ENCODE data around the gene CRABP2. TPM values are rescaled to one million over a fixed set of nuclear protein-coding genes. Genes with fewer than 3 reads are reported as not detected.

Gene CRABP2
- total and polyA plus RNA-seq, 2 of the 4 experiments (the other 2 are of a cell fraction): 6.3 to 15.7 TPM

DNA sequence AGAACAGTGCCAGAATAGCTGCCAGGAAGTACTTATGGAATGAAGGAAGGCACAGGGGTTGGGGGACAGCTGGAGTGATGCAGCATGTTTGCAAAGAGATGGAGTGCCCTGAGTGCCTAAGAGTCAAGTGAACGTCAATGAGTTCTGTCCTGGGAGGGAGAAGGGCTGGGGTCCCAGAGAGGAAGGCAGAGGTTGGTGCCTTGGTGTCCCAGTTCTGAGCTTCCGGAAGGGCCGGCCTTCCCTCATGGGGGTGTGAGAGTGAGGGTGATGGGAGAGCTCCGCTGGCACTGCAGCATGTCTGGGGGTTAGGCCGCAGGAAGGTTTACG is 45.8 kb downstream of the CRABP2 start:
- Histone ChIP-seq H4K91ac (ENCODE audit: insufficient read depth, low read depth, low read length) (no peak overlapping the region), H3K79me1 (ENCODE audit: low read depth in 1 of 2, low read length in 2 of 2) (peaks cover 0 to 24% of the 10 kb centered on the region in 2 experiments; a peak in 2 of 4 replicates), H2BK120ac (ENCODE audit: low read depth, low read length) (peak overlapping the region; percentile 38; the same call in 1 of the 2 replicates), H3K56ac (ENCODE audit: extremely low read depth, insufficient read depth, low read length) (no peak overlapping the region), H3K23ac (ENCODE audit: low read depth, low read length) (0 out of 2 replicates have a peak overlapping the region, but pooled peaks have one; percentile 35), H3K4ac (ENCODE audit: low read depth, low read length) (peak overlapping the region; percentile 67), H2AFZ (replicated peaks; ENCODE audit: low read length, poor library complexity) (peak overlapping the region; percentile 90), H3K36me3 (ENCODE audit: control insufficient read depth, insufficient read depth, low read length) (no peaks in the 10 kb centered on the region), H2AK5ac (ENCODE audit: low read depth, low read length) (peak overlapping the region; percentile 78), H2BK20ac (ENCODE audit: low read depth, low read length) (no peak overlapping the region), H3K4me3 (ENCODE audit: insufficient read depth, low read depth, low read length) (no peak overlapping the region), H3K27me3 (ENCODE audit: control insufficient read depth, insufficient read depth, low read length) (peaks cover 25% of the 10 kb centered on the region), H2BK5ac (ENCODE audit: low read depth, low read length, poor library complexity, severe bottlenecking) (peak overlapping the region; percentile 28), H2AK9ac (replicated peaks; ENCODE audit: low read depth, low read length, poor library complexity) (peak overlapping the region; percentile 94), H3K14ac (replicated peaks; ENCODE audit: low read depth, low read length) (peak overlapping the region; percentile 69; the same call in 1 of the 2 replicates), H4K20me1 (ENCODE audit: insufficient read depth, low read length) (0 out of 2 replicates have a peak, but pooled peaks cover 6% of the 10 kb centered on the region), H3K18ac (ENCODE audit: low read depth, low read length) (no peak overlapping the region), H3K4me2 (ENCODE audit: low read depth, low read length) (peak overlapping the region; percentile 37), H3K9me1 (ENCODE audit: insufficient read depth, low read length) (peaks cover 20% of the 10 kb centered on the region), H4K8ac (ENCODE audit: low read depth in 2 of 2, low read length in 2 of 2) (peak overlapping the region in 1 of 2 experiments; percentile 72; a peak in 1 of 4 replicates), H3K27ac (ENCODE audit: insufficient read depth, low read length) (peak overlapping the region; percentile 13), H3K9me3 (ENCODE audit: control insufficient read depth, insufficient read depth, low read length) (no peaks in the 10 kb centered on the region), H2BK15ac (ENCODE audit: low read depth, low read length) (no peak overlapping the region), H3K9ac (ENCODE audit: low read depth, low read length) (peak overlapping the region; percentile 21; the same call in 1 of the 2 replicates), H3K4me1 (ENCODE audit: control insufficient read depth, insufficient read depth, low read length) (peaks cover 44% of the 10 kb centered on the region), H4K5ac (ENCODE audit: low read depth, low read length) (no peak overlapping the region; the same call in 1 of the 2 replicates)
- intact Hi-C loops (cut with micrococcal nuclease): no loop called here
- dilution Hi-C loops (cut with HindIII; ENCODE audit: low sequenced_read_pairs, unreplicated experiment): no loop called here
- ChIA-PET POLR2A (ENCODE audit: unreplicated experiment) (no interaction called here), CTCF (interaction anchor here (0.6 to 1.3 kb wide), 5 partner anchors 17 to 216 kb away, joined by 3 to 25 read pairs (median 4); partner anchors contain the start of genes BCAN and NES)
- DNase-seq (no peak), ATAC-seq (ENCODE audit: low read depth) (no peak)
- BruUV-seq (replicated peaks): no TSS peak
- WGBS, 2 experiments (ENCODE audit: extremely low coverage in 2 of 2, insufficient read length in 1 of 2): 0% methylated on average over 2 of the region's 6 CpGs; no CpG with 5 or more reads in 1 of the 2 experiments
- in situ Hi-C loops (cut with MboI; ENCODE audit: low sequenced_read_pairs): loop anchor here (5.0 kb wide), 1 partner anchor 37 kb away; no protein-coding TSS in a partner anchor
- TF ChIP-seq MXI1 (IDR thresholded peaks at IDR 0.05; ENCODE audit: borderline replicate concordance, low read depth, low read length): no peak
- TF ChIP-seq MAZ (IDR thresholded peaks at IDR 0.05; ENCODE audit: borderline replicate concordance, low read depth, low read length): no peak
- TF ChIP-seq NFE2L2 (IDR thresholded peaks at IDR 0.05; ENCODE audit: low read depth, low read length): no peak
- TF ChIP-seq CEBPB (IDR thresholded peaks at IDR 0.05; ENCODE audit: low read depth, low read length): no peak
- TF ChIP-seq RAD21 (IDR thresholded peaks at IDR 0.05; ENCODE audit: low read length): no peak
- TF ChIP-seq SMC3 (IDR thresholded peaks at IDR 0.05; ENCODE audit: low read depth, low read length): no peak
- TF ChIP-seq CHD1 (IDR thresholded peaks at IDR 0.05; ENCODE audit: low read depth, low read length): no peak
- TF ChIP-seq FOS (IDR thresholded peaks at IDR 0.05; ENCODE audit: low read depth, low read length): no peak
- TF ChIP-seq, protein P1, sequence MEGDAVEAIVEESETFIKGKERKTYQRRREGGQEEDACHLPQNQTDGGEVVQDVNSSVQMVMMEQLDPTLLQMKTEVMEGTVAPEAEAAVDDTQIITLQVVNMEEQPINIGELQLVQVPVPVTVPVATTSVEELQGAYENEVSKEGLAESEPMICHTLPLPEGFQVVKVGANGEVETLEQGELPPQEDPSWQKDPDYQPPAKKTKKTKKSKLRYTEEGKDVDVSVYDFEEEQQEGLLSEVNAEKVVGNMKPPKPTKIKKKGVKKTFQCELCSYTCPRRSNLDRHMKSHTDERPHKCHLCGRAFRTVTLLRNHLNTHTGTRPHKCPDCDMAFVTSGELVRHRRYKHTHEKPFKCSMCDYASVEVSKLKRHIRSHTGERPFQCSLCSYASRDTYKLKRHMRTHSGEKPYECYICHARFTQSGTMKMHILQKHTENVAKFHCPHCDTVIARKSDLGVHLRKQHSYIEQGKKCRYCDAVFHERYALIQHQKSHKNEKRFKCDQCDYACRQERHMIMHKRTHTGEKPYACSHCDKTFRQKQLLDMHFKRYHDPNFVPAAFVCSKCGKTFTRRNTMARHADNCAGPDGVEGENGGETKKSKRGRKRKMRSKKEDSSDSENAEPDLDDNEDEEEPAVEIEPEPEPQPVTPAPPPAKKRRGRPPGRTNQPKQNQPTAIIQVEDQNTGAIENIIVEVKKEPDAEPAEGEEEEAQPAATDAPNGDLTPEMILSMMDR (conservative IDR thresholded peaks at IDR 0.05; ENCODE audit: low read depth, low read length): no peak
- TF ChIP-seq RCOR1 (IDR thresholded peaks at IDR 0.05; ENCODE audit: insufficient replicate concordance, low read length): no peak
- no peak for TF ChIP-seq BHLHE40 (IDR thresholded peaks at IDR 0.05; ENCODE audit: low read depth, low read length)
- TF ChIP-seq MAFK (IDR thresholded peaks at IDR 0.05; ENCODE audit: low read depth, low read length): no peak
- TF ChIP-seq, protein P2, sequence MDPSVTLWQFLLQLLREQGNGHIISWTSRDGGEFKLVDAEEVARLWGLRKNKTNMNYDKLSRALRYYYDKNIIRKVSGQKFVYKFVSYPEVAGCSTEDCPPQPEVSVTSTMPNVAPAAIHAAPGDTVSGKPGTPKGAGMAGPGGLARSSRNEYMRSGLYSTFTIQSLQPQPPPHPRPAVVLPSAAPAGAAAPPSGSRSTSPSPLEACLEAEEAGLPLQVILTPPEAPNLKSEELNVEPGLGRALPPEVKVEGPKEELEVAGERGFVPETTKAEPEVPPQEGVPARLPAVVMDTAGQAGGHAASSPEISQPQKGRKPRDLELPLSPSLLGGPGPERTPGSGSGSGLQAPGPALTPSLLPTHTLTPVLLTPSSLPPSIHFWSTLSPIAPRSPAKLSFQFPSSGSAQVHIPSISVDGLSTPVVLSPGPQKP (IDR thresholded peaks at IDR 0.05; ENCODE audit: borderline replicate concordance, low read depth, low read length): no peak
- TF ChIP-seq, protein P3, sequence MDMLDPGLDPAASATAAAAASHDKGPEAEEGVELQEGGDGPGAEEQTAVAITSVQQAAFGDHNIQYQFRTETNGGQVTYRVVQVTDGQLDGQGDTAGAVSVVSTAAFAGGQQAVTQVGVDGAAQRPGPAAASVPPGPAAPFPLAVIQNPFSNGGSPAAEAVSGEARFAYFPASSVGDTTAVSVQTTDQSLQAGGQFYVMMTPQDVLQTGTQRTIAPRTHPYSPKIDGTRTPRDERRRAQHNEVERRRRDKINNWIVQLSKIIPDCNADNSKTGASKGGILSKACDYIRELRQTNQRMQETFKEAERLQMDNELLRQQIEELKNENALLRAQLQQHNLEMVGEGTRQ (IDR thresholded peaks at IDR 0.05; ENCODE audit: low read depth, low read length): no peak
- TF ChIP-seq POLR2A (IDR thresholded peaks at IDR 0.05; ENCODE audit: low read depth, low read length): no peak
- no peak for TF ChIP-seq RFX5 (IDR thresholded peaks at IDR 0.05; ENCODE audit: low read depth, low read length)
